Measurements from ENCODE around the gene VCX3B.

DNA sequence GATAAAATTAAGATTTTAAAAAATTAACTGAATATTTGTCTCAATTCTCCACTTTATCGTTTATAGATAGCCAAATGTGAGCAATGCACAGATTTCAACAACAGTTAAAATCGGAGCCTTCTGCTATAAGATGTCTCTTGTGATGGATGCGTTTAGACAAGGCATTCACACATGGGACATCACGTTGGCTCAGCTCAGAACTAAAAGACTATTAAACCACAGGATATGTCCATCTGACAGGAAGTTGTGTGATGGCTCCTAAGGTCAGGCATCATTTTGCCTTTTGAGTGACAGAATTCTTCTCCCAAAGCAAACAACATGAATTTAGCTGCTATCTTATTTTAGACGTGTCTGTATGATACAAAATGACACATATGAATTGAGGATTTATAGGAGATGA, 17.3 kb upstream of the VCX3B start:
- no peak for TF ChIP-seq HDGF (IDR thresholded peaks at IDR 0.05; ENCODE audit: borderline replicate concordance)
- TF ChIP-seq SUZ12 (IDR thresholded peaks at IDR 0.05), result no peak
- no peak for TF ChIP-seq BHLHE40 (IDR thresholded peaks at IDR 0.05; ENCODE audit: borderline replicate concordance)
- no peak for TF ChIP-seq ZNF384 (IDR thresholded peaks at IDR 0.05)
- TF ChIP-seq, protein P1, sequence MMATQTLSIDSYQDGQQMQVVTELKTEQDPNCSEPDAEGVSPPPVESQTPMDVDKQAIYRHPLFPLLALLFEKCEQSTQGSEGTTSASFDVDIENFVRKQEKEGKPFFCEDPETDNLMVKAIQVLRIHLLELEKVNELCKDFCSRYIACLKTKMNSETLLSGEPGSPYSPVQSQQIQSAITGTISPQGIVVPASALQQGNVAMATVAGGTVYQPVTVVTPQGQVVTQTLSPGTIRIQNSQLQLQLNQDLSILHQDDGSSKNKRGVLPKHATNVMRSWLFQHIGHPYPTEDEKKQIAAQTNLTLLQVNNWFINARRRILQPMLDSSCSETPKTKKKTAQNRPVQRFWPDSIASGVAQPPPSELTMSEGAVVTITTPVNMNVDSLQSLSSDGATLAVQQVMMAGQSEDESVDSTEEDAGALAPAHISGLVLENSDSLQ (IDR thresholded peaks at IDR 0.05), result no peak
- no peak for TF ChIP-seq LEF1 (IDR thresholded peaks at IDR 0.05; ENCODE audit: borderline replicate concordance)
- TF ChIP-seq ELF4 (IDR thresholded peaks at IDR 0.05), result no peak
- no peak for TF ChIP-seq SP1 (IDR thresholded peaks at IDR 0.05)
- TF ChIP-seq ARNT (IDR thresholded peaks at IDR 0.05), result no peak
- no peak for TF ChIP-seq FOXM1 (IDR thresholded peaks at IDR 0.05; ENCODE audit: borderline replicate concordance)
- no peak for TF ChIP-seq FOXA1 (IDR thresholded peaks at IDR 0.05)
- no peak for TF ChIP-seq CTBP1 (IDR thresholded peaks at IDR 0.05; ENCODE audit: borderline replicate concordance)
